Ascending aorta (tissue), 2 donors: ENCODE results near the gene GJA5. TPM values are rescaled to one million over a fixed set of nuclear protein-coding genes. Genes with fewer than 3 reads are reported as not detected.

ENCODE experiments used
- DNase-seq, 2 donors: peaks; one replicate each; pipeline ENCODE4 v3.0.0-alpha.2; 2019; ENCODE audit warnings: low spot score in 2 of 2
- H3K27ac ChIP-seq, 2 donors: fragments of 200-600 bp; sonication (generic); one replicate each; pipeline ENCODE4 v1.5.1; 2016 to 2017; ENCODE audit warnings: mild to moderate bottlenecking in 1 of 2
- H3K27me3 ChIP-seq: fragments of 200-600 bp; sonication (generic); one replicate; pipeline ENCODE4 v1.5.1; 2017
- H3K36me3 ChIP-seq, 2 donors: fragments of 200-600 bp; sonication (generic); one replicate each; pipeline ENCODE4 v1.5.1; 2016
- H3K4me1 ChIP-seq, 2 donors: fragments of 200-600 bp; sonication (generic); one replicate each; pipeline ENCODE4 v1.5.1; 2016 to 2017; ENCODE audit warnings: mild to moderate bottlenecking in 1 of 2
- H3K4me3 ChIP-seq, 2 donors: fragments of 200-600 bp; sonication (generic); one replicate each; pipeline ENCODE4 v1.5.1; 2016 to 2017; ENCODE audit warnings: mild to moderate bottlenecking in 1 of 2
- H3K9me3 ChIP-seq, 2 donors: fragments of 200-600 bp; sonication (generic); one replicate each; pipeline ENCODE4 v1.5.1; 2016
- intact Hi-C: fragments of 100-400 bp; cut with DNase I; formaldehyde crosslinking; loops from one replicate; pipeline ENCODE4 v1.15.1; 2023
- total RNA-seq: library from RNA; depleted of rRNA; stranded (reverse); fragments of >200 nt; gene quantifications from one replicate; pipeline ENCODE4 v1.1.0, GENCODE V29; 2016
- TF ChIP-seq, protein P1 (sequence below), 3 experiments: fragments of 200-600 bp in 2 of 3; fragments of 450-650 bp in 1 of 3; sonication (generic) in 2 of 3; IDR thresholded peaks; one replicate each; pipeline ENCODE4 v1.5.1; 2016 to 2019; ENCODE audit warnings: antibody characterized with exemption in 3 of 3, mild to moderate bottlenecking in 1 of 3, moderate library complexity in 1 of 3

GJA5 gene
- total RNA-seq, 1 donor from 2014 or later: 49.7 TPM

DNA sequence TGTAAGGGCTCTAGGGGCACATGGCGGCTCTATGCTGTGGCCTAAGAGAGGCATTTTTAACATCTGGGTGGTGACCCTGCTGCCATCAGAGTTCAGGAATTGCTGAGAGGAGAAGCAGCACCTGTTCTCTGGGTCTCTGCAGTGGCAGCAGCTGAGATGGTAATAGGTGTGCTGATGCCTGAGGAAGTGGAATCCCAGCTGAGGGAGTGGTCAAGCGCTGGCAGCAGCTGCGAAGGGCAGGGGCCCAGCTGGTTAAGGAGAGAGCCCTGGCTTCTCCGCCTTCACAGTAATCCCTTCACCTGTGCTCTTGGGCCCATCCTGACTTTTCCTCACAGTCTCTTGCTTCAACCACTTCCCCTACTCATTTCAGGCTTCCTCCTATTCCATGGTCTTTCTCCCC, 39.8 kb downstream of the GJA5 start:
- Histone ChIP-seq H3K9me3 (no peaks in the 10 kb centered on the region), H3K27ac (no peak overlapping the region), H3K4me3 (no peak overlapping the region), H3K36me3 (no peaks in the 10 kb centered on the region), H3K4me1 (no peaks in the 10 kb centered on the region), H3K27me3 (no peaks in the 10 kb centered on the region)
- TF ChIP-seq, protein P1, sequence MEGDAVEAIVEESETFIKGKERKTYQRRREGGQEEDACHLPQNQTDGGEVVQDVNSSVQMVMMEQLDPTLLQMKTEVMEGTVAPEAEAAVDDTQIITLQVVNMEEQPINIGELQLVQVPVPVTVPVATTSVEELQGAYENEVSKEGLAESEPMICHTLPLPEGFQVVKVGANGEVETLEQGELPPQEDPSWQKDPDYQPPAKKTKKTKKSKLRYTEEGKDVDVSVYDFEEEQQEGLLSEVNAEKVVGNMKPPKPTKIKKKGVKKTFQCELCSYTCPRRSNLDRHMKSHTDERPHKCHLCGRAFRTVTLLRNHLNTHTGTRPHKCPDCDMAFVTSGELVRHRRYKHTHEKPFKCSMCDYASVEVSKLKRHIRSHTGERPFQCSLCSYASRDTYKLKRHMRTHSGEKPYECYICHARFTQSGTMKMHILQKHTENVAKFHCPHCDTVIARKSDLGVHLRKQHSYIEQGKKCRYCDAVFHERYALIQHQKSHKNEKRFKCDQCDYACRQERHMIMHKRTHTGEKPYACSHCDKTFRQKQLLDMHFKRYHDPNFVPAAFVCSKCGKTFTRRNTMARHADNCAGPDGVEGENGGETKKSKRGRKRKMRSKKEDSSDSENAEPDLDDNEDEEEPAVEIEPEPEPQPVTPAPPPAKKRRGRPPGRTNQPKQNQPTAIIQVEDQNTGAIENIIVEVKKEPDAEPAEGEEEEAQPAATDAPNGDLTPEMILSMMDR (IDR thresholded peaks at IDR 0.05): no peak
- intact Hi-C loops: loop anchor here (10.0 kb wide), 1 partner anchor 94 kb away; no protein-coding TSS in a partner anchor
- DNase-seq: no peak

DNA sequence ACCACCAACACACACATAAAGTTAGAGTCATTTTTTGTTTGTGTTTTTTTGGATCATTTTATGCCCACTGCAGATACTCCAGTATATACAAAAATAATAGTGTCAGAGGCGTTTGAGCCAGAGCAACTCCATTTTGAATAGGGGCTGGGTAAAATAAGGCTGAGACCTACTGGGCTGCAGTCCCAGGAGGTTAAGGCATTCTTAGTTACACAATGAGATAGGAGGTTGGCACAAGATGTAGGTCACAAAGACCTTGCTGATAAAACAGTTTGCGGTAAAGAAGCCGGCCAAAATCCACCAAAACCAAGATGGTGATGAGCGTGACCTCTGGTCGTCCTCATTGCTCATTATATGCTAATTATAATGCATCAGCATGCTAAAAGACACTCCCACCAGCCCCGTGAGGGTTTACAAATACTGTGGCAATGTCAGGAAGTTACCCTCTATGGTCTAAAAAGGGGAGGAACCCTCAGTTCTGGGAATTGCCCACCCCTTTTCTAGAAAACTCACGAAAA, 40.6 kb downstream of the GJA5 start:
- H3K9me3 ChIP-seq: no peaks in the 10 kb centered on the region
- no peak overlapping the region for H3K27ac ChIP-seq
- intact Hi-C loops: loop anchor here (10.0 kb wide), 1 partner anchor 95 kb away; no protein-coding TSS in a partner anchor
- no peak overlapping the region for H3K4me3 ChIP-seq
- no peaks in the 10 kb centered on the region for H3K36me3 ChIP-seq
- no peaks in the 10 kb centered on the region for H3K4me1 ChIP-seq
- DNase-seq: no peak
- TF ChIP-seq, protein P1 (IDR thresholded peaks at IDR 0.05): no peak
- no peaks in the 10 kb centered on the region for H3K27me3 ChIP-seq

DNA sequence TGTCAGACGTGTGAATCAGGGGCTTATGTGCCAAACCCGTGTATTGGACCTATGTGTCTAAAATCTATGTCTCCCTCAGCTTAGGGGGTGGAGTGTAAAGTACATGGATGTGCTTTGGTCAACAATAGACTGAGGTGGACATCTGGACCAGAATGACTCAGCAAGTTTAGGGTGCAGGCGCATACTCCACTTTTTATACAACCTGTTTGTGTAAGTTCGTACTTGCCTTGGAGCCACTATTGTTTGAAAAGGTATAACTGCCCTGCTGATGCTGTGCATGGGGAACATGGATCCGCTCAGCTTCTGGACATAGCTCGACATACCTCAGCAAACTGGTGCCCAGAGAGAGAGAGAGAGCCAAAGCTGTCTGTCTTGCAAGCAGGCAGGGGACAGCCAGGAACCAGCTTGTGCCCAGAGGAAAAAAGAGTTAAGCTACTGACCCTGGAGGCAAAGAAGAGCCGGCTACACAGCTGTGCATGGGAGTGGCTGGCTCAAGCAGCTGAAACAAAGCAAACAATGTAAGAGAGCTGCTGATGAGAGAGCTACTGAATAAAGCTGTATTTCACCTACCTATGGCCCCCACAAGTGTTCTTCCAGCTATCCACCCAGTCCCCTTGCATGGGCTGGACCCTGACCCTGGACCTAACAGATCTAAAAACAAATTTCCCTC, 41.2 kb downstream of the GJA5 start:
- Histone ChIP-seq H3K9me3 (no peaks in the 10 kb centered on the region), H3K36me3 (no peaks in the 10 kb centered on the region), H3K27ac (no peak overlapping the region), H3K27me3 (no peaks in the 10 kb centered on the region), H3K4me1 (no peaks in the 10 kb centered on the region), H3K4me3 (no peak overlapping the region)
- TF ChIP-seq, protein P1 (IDR thresholded peaks at IDR 0.05): no peak
- no peak for DNase-seq
- intact Hi-C loops: no loop called here

DNA sequence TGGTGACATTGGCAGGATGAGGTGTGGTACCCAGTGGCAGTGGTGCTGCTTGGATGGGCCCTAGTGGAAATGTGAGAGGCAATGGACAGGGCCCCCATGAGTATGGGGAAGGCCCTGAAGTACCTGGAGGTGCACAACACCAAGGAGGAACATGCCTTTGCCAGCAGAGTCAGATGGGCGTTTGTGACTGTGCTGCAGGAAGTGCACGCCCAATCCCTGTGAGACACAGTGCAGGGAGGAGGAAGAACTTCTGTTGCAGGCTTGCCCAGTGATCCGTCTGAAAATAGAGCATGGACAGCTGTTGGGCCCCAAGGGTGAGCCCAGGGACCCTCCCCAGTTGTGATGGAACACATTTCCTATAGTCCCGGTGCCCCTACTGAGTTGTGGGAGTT, 42.7 kb downstream of the GJA5 start:
- no peaks in the 10 kb centered on the region for H3K9me3 ChIP-seq
- no peak overlapping the region for H3K27ac ChIP-seq
- intact Hi-C loops: no loop called here
- no peak overlapping the region for H3K4me3 ChIP-seq
- no peak for DNase-seq
- no peaks in the 10 kb centered on the region for H3K27me3 ChIP-seq
- no peaks in the 10 kb centered on the region for H3K36me3 ChIP-seq
- no peaks in the 10 kb centered on the region for H3K4me1 ChIP-seq
- TF ChIP-seq, protein P1 (IDR thresholded peaks at IDR 0.05): no peak

DNA sequence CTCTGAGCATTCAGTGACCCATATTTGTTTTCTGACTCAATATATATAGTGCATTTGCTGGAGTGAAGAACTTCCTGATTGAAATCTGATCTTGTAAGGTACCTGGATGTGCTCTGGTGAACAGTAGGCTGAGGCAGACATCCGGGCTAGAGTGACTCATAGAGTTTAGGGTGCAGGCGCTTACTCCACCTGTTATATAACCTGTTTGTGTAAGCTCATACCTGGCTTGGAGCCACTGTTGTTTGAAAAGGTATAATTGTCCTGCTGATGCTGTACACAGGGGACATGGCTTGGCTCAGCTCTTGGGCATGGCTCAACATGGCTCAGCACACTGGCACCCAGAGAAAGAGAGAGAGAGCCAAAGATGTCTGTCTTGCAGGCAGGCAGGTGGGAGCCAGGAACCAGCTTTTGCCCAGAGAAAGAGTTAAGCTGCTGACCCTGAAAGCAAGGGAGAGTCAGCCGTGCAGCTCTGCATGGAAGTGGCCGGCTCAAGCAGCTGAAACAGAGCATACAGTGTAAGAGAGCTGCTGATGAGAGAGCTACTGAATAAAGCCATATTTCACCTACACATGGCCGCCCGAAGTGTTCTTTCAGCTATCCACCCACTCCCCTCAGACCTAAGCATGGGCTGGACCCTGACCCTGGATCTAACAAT, 43.2 kb downstream of the GJA5 start:
- DNase-seq: no peak
- H3K4me1 ChIP-seq: no peaks in the 10 kb centered on the region
- TF ChIP-seq, protein P1 (IDR thresholded peaks at IDR 0.05): no peak
- intact Hi-C loops: no loop called here
- H3K27ac ChIP-seq: no peak overlapping the region
- H3K4me3 ChIP-seq: no peak overlapping the region
- no peaks in the 10 kb centered on the region for H3K9me3 ChIP-seq
- no peaks in the 10 kb centered on the region for H3K36me3 ChIP-seq
- no peaks in the 10 kb centered on the region for H3K27me3 ChIP-seq
